ENCODE results near the gene CCDC85C. TPM values are rescaled to one million over a fixed set of nuclear protein-coding genes. Genes with fewer than 3 reads are reported as not detected.

The CCDC85C gene
- polyA plus RNA-seq, 3 donors: 3.8 to 14.8 (median 3.9) TPM

GRCh38 chr14:99633141-99633540 is 29.1 kb upstream of the CCDC85C start:
- 89 to 91% (median 91%) methylated on average over 3 of the region's 3 CpGs for WGBS, 3 donors

GRCh38 chr14:99632410-99633035 is 28.5 kb upstream of the CCDC85C start:
- H3K27ac ChIP-seq (ENCODE audit: low read depth, low read length): no peak overlapping the region
- WGBS, 3 donors: 86 to 92% (median 89%) methylated on average over 9 of the region's 9 CpGs

More at GRCh38 chr14:99633141-99633540, 29.1 kb upstream of the CCDC85C start:
- no peak overlapping the region for H3K27ac ChIP-seq (ENCODE audit: low read depth, low read length)

GRCh38 chr14:99630202-99630601 is 26.2 kb upstream of the CCDC85C start:
- H3K27ac ChIP-seq (ENCODE audit: low read depth, low read length): no peak overlapping the region
- 71 to 77% (median 71%) methylated on average over 8 of the region's 8 CpGs for WGBS, 3 donors

- H3K27ac ChIP-seq (ENCODE audit: low read depth, low read length): no peak overlapping the region
- WGBS, 3 donors: 21 to 25% (median 23%) methylated on average over 17 to 20 of the region's 20 CpGs
These were observed 25.0 kb upstream of the CCDC85C start for GRCh38 chr14:99628887-99629618.

- 83 to 85% (median 84%) methylated on average over 13 of the region's 13 CpGs for whole genome bisulfite sequencing, 3 donors
- no peak overlapping the region for H3K27ac ChIP-seq (ENCODE audit: low read depth, low read length)
These were observed 23.7 kb upstream of the CCDC85C start for GRCh38 chr14:99627510-99628381.

GRCh38 chr14:99627100-99627499 is 23.1 kb upstream of the CCDC85C start:
- 55 to 77% (median 76%) methylated on average over 2 of the region's 2 CpGs for WGBS, 3 donors
- no peak overlapping the region for H3K27ac ChIP-seq (ENCODE audit: low read depth, low read length)

- WGBS, 3 donors: 84 to 89% (median 87%) methylated on average over 11 of the region's 11 CpGs
- no peak overlapping the region for H3K27ac ChIP-seq (ENCODE audit: low read depth, low read length)
These were observed 22.1 kb upstream of the CCDC85C start for GRCh38 chr14:99626041-99626648.

GRCh38 chr14:99625476-99625875 is 21.5 kb upstream of the CCDC85C start:
- WGBS, 3 donors: 86 to 88% (median 86%) methylated on average over 3 of the region's 3 CpGs
- no peak overlapping the region for H3K27ac ChIP-seq (ENCODE audit: low read depth, low read length)

GRCh38 chr14:99624971-99625370 is 21.0 kb upstream of the CCDC85C start:
- 76 to 84% (median 82%) methylated on average over 13 of the region's 13 CpGs for WGBS, 3 donors
- no peak overlapping the region for H3K27ac ChIP-seq (ENCODE audit: low read depth, low read length)

GRCh38 chr14:99624024-99624423 is 20.0 kb upstream of the CCDC85C start:
- 83 to 95% (median 85%) methylated on average over 5 to 6 of the region's 6 CpGs for WGBS, 3 donors
- H3K27ac ChIP-seq (ENCODE audit: low read depth, low read length): no peak overlapping the region

- WGBS, 3 donors: 85 to 89% (median 86%) methylated on average over 6 of the region's 6 CpGs
- H3K27ac ChIP-seq (ENCODE audit: low read depth, low read length): no peak overlapping the region
These were observed 17.9 kb upstream of the CCDC85C start for GRCh38 chr14:99621948-99622347.

GRCh38 chr14:99619835-99620834 is 16.1 kb upstream of the CCDC85C start:
- no peak overlapping the region for H3K27ac ChIP-seq (ENCODE audit: low read depth, low read length)
- WGBS, 3 donors: 43 to 77% (median 47%) methylated on average over 13 of the region's 13 CpGs

GRCh38 chr14:99616832-99617800 is 13.1 kb upstream of the CCDC85C start:
- 63 to 76% (median 68%) methylated on average over 16 of the region's 16 CpGs for WGBS, 3 donors

GRCh38 chr14:99615497-99616157 is 11.6 kb upstream of the CCDC85C start:
- 30 to 48% (median 38%) methylated on average over 7 of the region's 7 CpGs for WGBS, 3 donors
- no peak overlapping the region for H3K27ac ChIP-seq (ENCODE audit: low read depth, low read length)

More at GRCh38 chr14:99616832-99617800, 13.1 kb upstream of the CCDC85C start:
- H3K27ac ChIP-seq (ENCODE audit: low read depth, low read length): no peak overlapping the region

GRCh38 chr14:99612738-99613330 is 8.8 kb upstream of the CCDC85C start:
- 82 to 85% (median 83%) methylated on average over 8 of the region's 8 CpGs for WGBS, 3 donors
- no peak overlapping the region for H3K27ac ChIP-seq (ENCODE audit: low read depth, low read length)
